MM.1S (cell line): ENCODE results near the gene ZSCAN25.

Experiments used
- CTCF ChIP-seq: fragments of 300-600 bp; sonication (generic); IDR thresholded peaks from 2 replicates; pipeline ENCODE4 v1.5.1; 2016; ENCODE audit warnings: antibody characterized with exemption, low read length, mixed read lengths
- EZH2 ChIP-seq: fragments of 300-600 bp; sonication (generic); optimal IDR thresholded peaks from 2 replicates; pipeline ENCODE3; 2017; ENCODE audit warnings: low read depth, mild to moderate bottlenecking, antibody characterized with exemption, low read length, mixed read lengths
- EZH2phosphoT487 ChIP-seq: fragments of 300-600 bp; sonication (generic); IDR thresholded peaks from 2 replicates; pipeline ENCODE4 v1.6.1; 2018; ENCODE audit warnings: antibody characterized with exemption, low read length

GRCh38 chr7:99668541-99668940 is 51.8 kb downstream of the ZSCAN25 start:
- TF ChIP-seq CTCF, result no peak
- no peak for TF ChIP-seq EZH2
- TF ChIP-seq EZH2phosphoT487, result no peak
